Cardiac fibroblast (primary cell): ENCODE measurements around the gene SMC1A.
"Not testable (repeated sequence)": the region's sequence is repeated elsewhere in the genome, so short reads cannot be mapped to it uniquely, and the experiment has no call there.

Source experiments
- DNase-seq, 2 donors: peaks; one replicate each; pipeline versions ENCODE4 v3.0.0 to v3.0.0-alpha.2; 2010; ENCODE audit warnings: low read depth in 2 of 2
- H3K4me3 ChIP-seq, 2 donors: replicated peaks in 1 of 2; 1 replicate in 1 of 2; 2 replicates in 1 of 2; pipeline ENCODE4 v1.5.1; 2011; ENCODE audit warnings: low read depth in 2 of 2, low read length in 2 of 2, mild to moderate bottlenecking in 2 of 2, moderate library complexity in 1 of 2
- CTCF ChIP-seq: IDR thresholded peaks from one replicate; pipeline ENCODE4 v1.5.1; 2011; ENCODE audit warnings: low read depth, mild to moderate bottlenecking, low read length, inconsistent platforms

Gene SMC1A

DNA sequence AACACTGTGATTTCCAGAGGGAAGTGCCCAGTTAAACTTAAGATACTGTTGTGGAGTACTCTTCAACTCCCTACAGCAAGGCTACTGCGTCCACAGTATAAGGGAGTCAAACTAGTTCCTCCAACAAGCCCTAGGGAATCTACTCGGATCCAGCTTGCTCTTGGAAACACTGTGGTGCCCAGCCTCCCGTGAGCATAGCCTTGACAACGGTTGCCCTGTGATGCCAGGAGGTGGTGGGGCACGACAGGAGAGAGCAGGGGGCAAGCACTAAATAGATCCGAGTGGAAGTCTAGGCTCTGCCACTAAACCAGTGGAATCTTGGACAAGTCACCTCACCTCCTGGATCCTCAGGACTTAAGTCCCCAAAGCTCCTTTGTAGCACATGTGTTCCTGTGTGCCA lies 45.6 kb downstream of the SMC1A start:
- TF ChIP-seq CTCF = no peak
- no peak for DNase-seq
- no peak overlapping the region for H3K4me3 ChIP-seq

DNA sequence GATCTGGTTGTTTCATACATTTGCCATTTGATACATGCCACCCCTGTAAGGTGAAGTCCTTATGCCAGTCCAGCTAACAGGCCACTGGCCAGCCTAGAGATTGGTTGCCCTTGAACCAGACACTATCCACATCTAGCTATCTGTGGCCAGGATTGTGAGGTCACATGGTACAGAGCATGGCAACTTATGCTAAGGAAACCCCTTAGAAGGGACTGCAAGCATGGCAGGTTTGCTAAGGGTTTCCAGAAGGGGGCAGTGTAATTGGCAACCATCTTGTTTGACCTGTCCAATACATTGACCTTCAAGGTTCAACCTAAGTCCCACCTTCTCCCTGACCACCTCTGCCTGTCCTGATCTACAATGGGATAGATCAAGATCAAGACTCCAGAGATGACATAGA lies 47.5 kb downstream of the SMC1A start:
- no peak for DNase-seq
- no peak overlapping the region for H3K4me3 ChIP-seq
- no peak for TF ChIP-seq CTCF

DNA sequence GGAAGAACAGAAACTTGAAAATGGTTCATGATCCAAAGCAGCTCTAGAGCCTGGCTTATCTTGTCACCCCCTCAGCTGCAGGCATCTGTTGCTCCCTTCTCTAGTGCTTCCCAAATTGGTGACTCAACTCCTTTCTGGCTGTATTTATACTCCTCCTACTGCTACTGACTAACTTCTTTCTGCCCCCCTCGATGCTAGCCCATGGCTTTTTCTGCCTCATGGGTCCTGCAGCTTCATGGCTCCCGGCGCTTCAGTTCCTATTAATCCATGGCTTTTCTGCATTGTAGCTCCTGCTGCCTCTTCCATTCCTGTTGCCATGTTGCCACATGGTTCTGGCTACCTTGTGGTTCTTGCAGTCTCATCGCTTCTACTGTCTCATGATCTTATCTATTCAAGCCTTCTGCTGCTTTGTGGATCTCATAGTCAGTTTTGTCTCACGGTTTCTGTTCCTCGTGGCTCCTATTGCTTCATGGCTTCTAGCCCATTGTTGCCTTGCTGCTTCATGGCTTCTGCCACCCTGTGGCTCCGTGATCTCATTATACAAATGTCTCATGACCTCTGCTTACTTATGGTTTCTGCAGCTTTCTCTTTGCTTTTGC lies 48.1 kb downstream of the SMC1A start:
- no peak for TF ChIP-seq CTCF
- no peak overlapping the region for H3K4me3 ChIP-seq
- DNase-seq = peak; percentile 12 to 15

DNA sequence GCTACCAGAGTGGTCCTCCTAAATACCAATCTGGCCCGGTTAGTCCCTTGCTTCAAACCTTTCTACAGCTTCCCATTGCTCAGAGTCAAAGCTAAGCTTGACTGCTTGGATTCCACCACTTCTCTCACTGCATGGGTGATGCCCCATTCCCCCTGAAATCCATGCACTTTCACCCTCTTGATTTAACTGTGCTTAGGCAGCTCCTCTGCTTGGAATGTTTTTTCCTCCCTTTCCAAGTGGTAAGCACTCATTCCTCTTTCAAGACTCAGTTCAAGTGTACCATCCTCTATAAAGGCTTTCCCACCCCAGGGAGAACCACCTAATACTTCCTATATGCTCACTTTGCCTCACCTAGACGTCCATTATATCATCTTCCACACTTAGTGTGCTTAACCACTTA lies 49.1 kb downstream of the SMC1A start:
- TF ChIP-seq CTCF = no peak
- H3K4me3 ChIP-seq = no peak overlapping the region
- DNase-seq = no peak

DNA sequence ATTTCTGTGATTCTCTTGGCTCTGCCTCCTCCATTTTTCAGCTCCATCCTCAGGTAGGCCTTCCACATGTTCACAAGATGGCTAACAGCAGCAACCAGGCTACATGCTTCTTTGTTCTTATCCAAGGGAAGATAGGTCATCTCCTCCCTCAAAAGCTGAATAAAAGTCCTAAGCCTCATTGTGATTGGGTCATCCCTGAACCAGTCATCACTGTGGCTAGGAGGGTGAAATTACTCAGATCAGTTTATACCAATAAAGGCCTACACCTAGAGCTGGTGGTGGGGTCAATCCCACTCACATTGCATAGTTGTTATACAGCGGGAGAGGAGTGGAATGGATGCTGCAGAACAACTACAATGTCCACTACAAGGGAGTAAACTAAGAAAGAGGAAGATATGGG lies 56.0 kb downstream of the SMC1A start:
- not testable (repeated sequence) for DNase-seq, H3K4me3 ChIP-seq

GRCh38 chrX:53362449-53362848 lies 60.0 kb downstream of the SMC1A start:
- DNase-seq = no peak
- no peak overlapping the region for H3K4me3 ChIP-seq
- no peak for TF ChIP-seq CTCF

GRCh38 chrX:53357799-53358530 lies 64.5 kb downstream of the SMC1A start:
- DNase-seq = peak; percentile 46 to 74

More at GRCh38 chrX:53357799-53358530, 64.5 kb downstream of the SMC1A start:
- no peak overlapping the region for H3K4me3 ChIP-seq
- no peak for TF ChIP-seq CTCF
